Bronchial epithelial cell (primary cell): ENCODE data around the gene PLPP3. TPM values are rescaled to one million over a fixed set of nuclear protein-coding genes. Genes with fewer than 3 reads are reported as not detected.

ENCODE experiments used
- DNase-seq: peaks from one replicate; pipeline ENCODE4 v3.0.0-alpha.2; 2010; ENCODE audit warnings: low read depth
- FAIRE-seq: peaks from 2 replicates; lab custom pipeline; 2011; peaks lifted over from hg19 to GRCh38; lab: Jason Lieb, UNC
- H3K27me3 ChIP-seq: 2 replicates; pipeline ENCODE4 v1.5.1; 2011; ENCODE audit warnings: low read length; ENCODE audit not compliant: control insufficient read depth, insufficient read depth
- H3K36me3 ChIP-seq: 2 replicates; pipeline ENCODE4 v1.5.1; 2011; ENCODE audit warnings: low read length; ENCODE audit not compliant: control insufficient read depth, insufficient read depth
- H3K4me3 ChIP-seq: 2 replicates; pipeline ENCODE4 v1.5.1; 2011; ENCODE audit warnings: mild to moderate bottlenecking, low read depth, low read length, control low read depth
- CTCF ChIP-seq: IDR thresholded peaks from 2 replicates; pipeline ENCODE4 v1.5.1; 2011; ENCODE audit warnings: mild to moderate bottlenecking, moderate library complexity, low read length, control low read depth, inconsistent platforms; ENCODE audit not compliant: insufficient read depth, severe bottlenecking
- total RNA-seq: library from RNA; depleted of rRNA; stranded (reverse); fragments of >200 nt; gene quantifications from 2 replicates; pipeline ENCODE4 v1.2.1, GENCODE V29; 2014

The PLPP3 gene
- total RNA-seq, 1 donor from 2014 or later, result 3.4 TPM

- no peak overlapping the region for H3K4me3 ChIP-seq
- FAIRE-seq (no peak), DNase-seq (peak; percentile 4)
- no peaks in the 10 kb centered on the region for H3K36me3 ChIP-seq
- no peak for TF ChIP-seq CTCF
- H3K27me3 ChIP-seq, result no peaks in the 10 kb centered on the region
These were observed 46.2 kb downstream of the PLPP3 start for GRCh38 chr1:56533197-56533596.

DNA sequence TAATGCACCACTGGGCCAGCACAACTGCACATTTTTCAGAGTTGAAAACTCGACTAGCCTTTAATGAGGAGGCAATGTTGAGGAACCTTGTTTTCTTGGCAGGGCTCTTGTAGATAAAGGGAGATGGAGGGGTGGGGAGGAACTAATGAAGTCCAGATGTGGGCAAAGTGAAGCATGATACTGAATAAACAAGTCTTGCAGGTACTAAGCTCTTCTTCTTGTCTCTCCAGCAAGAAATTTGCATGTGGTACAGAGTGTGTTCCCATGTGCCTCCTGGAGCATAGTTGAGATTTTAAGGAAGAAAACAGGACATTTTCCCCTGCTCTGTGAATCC, 47.0 kb downstream of the PLPP3 start:
- Histone ChIP-seq H3K4me3 (no peak overlapping the region), H3K36me3 (no peaks in the 10 kb centered on the region), H3K27me3 (no peaks in the 10 kb centered on the region)
- TF ChIP-seq CTCF, result no peak
- DNase-seq (no peak), FAIRE-seq (no peak)

DNA sequence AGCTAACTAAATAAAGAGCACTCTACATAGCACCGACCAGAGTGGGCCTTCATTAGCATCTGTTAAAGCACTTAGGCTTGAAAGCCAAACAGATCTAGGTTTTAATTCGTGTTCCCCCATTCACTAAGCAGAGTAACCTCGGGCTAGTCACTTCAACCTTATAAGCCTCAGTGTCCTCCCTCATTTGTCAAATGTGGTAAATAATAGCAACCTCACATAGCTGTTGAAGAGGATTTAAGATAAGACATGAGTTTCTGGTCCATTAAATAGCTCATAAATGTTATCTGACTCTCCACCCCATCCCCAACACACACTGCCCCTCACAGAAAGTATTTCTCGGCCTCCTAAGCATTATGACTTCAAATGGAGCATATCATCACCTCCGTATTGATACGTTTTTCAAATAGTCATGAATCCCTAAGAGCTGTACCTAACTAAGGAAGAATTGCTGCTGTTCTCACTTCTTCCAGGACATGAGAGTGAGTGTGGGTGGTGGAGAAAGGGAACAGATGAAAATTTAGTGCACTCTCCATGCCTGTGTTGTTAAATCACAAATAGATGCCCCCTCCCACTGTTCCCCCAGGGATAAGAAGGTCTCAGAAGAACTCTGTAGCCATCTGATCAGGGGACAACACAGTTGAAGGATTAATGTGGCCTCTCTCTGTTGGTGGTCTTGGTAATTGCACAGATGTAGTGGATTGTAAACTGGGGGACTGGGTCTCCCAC, 47.6 kb downstream of the PLPP3 start:
- FAIRE-seq, result no peak
- Histone ChIP-seq H3K27me3 (no peaks in the 10 kb centered on the region), H3K4me3 (no peak overlapping the region), H3K36me3 (no peaks in the 10 kb centered on the region)
- TF ChIP-seq CTCF, result no peak
- no peak for DNase-seq

GRCh38 chr1:56529801-56530200, 49.6 kb downstream of the PLPP3 start:
- DNase-seq (no peak), FAIRE-seq (no peak)
- no peak for TF ChIP-seq CTCF
- no peaks in the 10 kb centered on the region for H3K27me3 ChIP-seq
- H3K36me3 ChIP-seq, result no peaks in the 10 kb centered on the region
- no peak overlapping the region for H3K4me3 ChIP-seq

DNA sequence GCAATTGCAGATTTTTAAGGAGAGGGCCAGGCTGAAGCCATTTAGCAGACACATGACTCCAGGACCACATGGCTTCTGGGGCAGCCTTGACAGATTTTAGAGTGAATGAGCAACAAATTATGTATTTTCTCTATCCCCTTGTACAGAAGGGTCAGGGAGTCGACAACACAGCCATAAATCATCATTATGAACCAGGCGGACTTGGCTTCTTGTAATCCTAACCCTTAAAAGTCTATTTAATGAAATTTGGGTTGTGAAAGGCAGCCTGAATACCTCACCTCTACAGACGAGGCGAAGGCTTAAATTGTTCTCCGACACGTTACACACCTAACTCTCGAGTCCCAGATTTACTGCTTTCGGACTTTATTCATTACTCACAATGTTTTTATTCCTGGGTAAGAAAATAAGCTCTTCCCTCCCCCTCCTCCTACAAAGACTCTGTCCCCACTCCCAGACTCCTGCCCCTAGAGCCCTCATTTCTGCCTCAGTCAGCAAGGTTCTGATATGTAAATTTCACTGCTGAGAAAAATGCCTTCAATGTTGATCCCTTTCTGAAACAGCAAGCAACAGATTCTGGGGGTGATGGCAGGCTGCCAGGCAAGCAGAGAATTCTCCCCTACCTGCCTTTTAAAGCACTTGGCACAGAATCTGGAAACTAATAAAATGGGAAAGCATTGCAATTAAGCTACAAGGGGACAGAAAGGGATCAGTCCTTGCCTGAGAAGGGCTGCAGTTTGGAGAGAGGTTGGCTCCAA, 51.6 kb downstream of the PLPP3 start:
- H3K27me3 ChIP-seq, result no peaks in the 10 kb centered on the region
- no peak overlapping the region for H3K4me3 ChIP-seq
- TF ChIP-seq CTCF, result no peak
- FAIRE-seq, result no peak
- DNase-seq, result no peak
- peaks cover 1% of the 10 kb centered on the region for H3K36me3 ChIP-seq
